ENCODE results near the gene SPSB4.

The SPSB4 gene

GRCh38 chr3:141076797-141077571, 25.8 kb downstream of the SPSB4 start:
- peak; percentile 3 for DNase-seq

GRCh38 chr3:141077631-141078030, 26.5 kb downstream of the SPSB4 start:
- DNase-seq, result no peak

- DNase-seq, result no peak
Measured at GRCh38 chr3:141078200-141078599, 27.1 kb downstream of the SPSB4 start.

GRCh38 chr3:141080431-141080830, 29.3 kb downstream of the SPSB4 start:
- no peak for DNase-seq

- DNase-seq, result no peak
Measured at GRCh38 chr3:141081141-141081795, 30.1 kb downstream of the SPSB4 start.

- DNase-seq, result no peak
Measured at GRCh38 chr3:141082064-141082463, 30.9 kb downstream of the SPSB4 start.

GRCh38 chr3:141083226-141083625, 32.1 kb downstream of the SPSB4 start:
- no peak for DNase-seq

GRCh38 chr3:141083836-141084649, 32.9 kb downstream of the SPSB4 start:
- DNase-seq, result no peak

- no peak for DNase-seq
Measured at GRCh38 chr3:141085343-141086070, 34.4 kb downstream of the SPSB4 start.

- DNase-seq, result no peak
Measured at GRCh38 chr3:141086188-141086587, 35.0 kb downstream of the SPSB4 start.

GRCh38 chr3:141087076-141087777, 36.1 kb downstream of the SPSB4 start:
- no peak for DNase-seq

- DNase-seq, result no peak
Measured at GRCh38 chr3:141087778-141088130, 36.6 kb downstream of the SPSB4 start.

- no peak for DNase-seq
Measured at GRCh38 chr3:141089339-141090152, 38.4 kb downstream of the SPSB4 start.

GRCh38 chr3:141091426-141091825, 40.3 kb downstream of the SPSB4 start:
- no peak for DNase-seq

- DNase-seq, result no peak
Measured at GRCh38 chr3:141092663-141093062, 41.5 kb downstream of the SPSB4 start.

GRCh38 chr3:141093397-141093796, 42.2 kb downstream of the SPSB4 start:
- no peak for DNase-seq

- DNase-seq, result no peak
Measured at GRCh38 chr3:141093971-141094684, 43.0 kb downstream of the SPSB4 start.

GRCh38 chr3:141094790-141095545, 43.8 kb downstream of the SPSB4 start:
- no peak for DNase-seq

- DNase-seq, result no peak
Measured at GRCh38 chr3:141095546-141095937, 44.4 kb downstream of the SPSB4 start.

- DNase-seq, result no peak
Measured at GRCh38 chr3:141096164-141096563, 45.0 kb downstream of the SPSB4 start.

Data from CD4-positive, alpha-beta T cell treated with Interleukin-10 for 1 hour (primary cell).